SK-N-MC (cell line): Measurements from ENCODE around the gene CDK8.

Source experiments
- EZH2 ChIP-seq: fragments of 200-600 bp; sonication (generic); IDR thresholded peaks from one replicate; pipeline ENCODE4 v1.6.1; 2017; ENCODE audit warnings: antibody characterized with exemption
- POLR2AphosphoS5 ChIP-seq: IDR thresholded peaks from 2 replicates; pipeline ENCODE4 v1.6.1; 2012; ENCODE audit warnings: mild to moderate bottlenecking, low read depth, low read length, borderline replicate concordance

GRCh38 chr13:26253787-26254582 lies at the start of gene CDK8:
- TF ChIP-seq EZH2, result no peak
- peak; percentile 86 for TF ChIP-seq POLR2AphosphoS5
